22Rv1 (cell line): Measurements from ENCODE around the gene SDE2.

ENCODE experiments used
- H3K27ac ChIP-seq: fragments of 450-650 bp; 2 replicates; pipeline ENCODE4 v1.5.1; 2017
- ZFX ChIP-seq: fragments of 450-650 bp; IDR thresholded peaks from 2 replicates; pipeline ENCODE4 v1.6.1; 2017; ENCODE audit warnings: antibody characterized with exemption, borderline replicate concordance
- TF ChIP-seq, protein P1 (sequence below): fragments of 450-650 bp; IDR thresholded peaks from 2 replicates; pipeline ENCODE4 v1.5.1; 2017; ENCODE audit warnings: mild to moderate bottlenecking

Gene SDE2

DNA sequence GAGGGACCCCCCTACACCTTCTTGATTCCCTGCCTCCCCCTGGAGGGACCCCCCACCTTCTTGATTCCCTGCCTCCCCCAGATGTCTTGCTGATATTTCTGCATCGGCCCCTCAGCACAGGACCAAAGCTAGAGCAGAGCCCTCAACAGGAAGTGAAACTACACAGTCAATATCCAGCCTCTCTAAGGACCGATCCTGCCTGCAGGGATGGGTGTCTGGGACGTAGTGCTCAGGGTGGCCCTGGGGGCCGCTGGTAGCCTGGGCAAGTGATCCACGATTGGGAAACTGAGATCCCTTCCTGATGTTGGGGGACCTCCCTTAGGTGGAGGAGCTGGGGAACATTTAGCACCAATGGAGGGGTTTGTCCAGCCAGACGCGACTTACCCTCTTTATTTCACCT is 54.2 kb downstream of the SDE2 start:
- no peak for TF ChIP-seq ZFX
- TF ChIP-seq, protein P1, sequence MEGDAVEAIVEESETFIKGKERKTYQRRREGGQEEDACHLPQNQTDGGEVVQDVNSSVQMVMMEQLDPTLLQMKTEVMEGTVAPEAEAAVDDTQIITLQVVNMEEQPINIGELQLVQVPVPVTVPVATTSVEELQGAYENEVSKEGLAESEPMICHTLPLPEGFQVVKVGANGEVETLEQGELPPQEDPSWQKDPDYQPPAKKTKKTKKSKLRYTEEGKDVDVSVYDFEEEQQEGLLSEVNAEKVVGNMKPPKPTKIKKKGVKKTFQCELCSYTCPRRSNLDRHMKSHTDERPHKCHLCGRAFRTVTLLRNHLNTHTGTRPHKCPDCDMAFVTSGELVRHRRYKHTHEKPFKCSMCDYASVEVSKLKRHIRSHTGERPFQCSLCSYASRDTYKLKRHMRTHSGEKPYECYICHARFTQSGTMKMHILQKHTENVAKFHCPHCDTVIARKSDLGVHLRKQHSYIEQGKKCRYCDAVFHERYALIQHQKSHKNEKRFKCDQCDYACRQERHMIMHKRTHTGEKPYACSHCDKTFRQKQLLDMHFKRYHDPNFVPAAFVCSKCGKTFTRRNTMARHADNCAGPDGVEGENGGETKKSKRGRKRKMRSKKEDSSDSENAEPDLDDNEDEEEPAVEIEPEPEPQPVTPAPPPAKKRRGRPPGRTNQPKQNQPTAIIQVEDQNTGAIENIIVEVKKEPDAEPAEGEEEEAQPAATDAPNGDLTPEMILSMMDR = no peak
- no peak overlapping the region for H3K27ac ChIP-seq

DNA sequence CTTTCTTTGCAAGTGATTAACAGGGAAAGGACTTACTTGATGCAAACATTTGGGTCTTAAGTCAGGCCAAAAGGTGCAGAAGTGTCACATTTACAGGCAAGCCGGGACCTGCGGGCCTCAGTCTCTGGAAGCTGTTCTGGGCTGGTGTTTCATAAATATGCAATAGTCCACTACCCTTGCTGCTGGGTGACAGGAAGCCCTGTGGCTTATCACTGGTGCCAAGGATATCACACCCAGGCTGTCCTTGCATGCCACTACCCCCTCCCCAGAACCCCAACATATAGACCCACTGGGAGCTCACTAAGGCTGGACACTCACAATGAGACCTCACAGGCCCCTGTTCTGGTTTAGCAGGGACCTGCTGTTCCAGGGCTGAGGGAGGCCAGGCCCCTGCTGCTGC is 54.8 kb downstream of the SDE2 start:
- TF ChIP-seq ZFX = no peak
- TF ChIP-seq, protein P1 = no peak
- H3K27ac ChIP-seq = no peak overlapping the region

DNA sequence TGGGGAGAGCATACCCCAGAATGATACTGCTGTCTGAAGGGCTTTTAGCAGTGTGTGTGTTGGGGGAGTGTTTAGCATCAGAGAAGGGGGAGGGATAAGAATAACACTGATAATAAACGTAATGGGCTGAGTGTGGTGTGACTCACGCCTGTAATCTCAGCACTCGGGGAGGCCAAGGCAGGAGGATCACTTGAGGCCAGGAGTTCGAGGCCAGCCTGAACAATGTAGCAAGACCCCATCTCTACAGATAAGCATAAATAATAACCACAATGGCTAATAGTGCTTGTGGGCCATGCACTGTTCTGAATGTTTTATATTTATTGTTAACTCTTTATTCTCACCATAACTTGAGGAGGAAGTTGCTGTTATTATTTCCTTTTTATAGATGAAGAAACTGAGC is 55.6 kb downstream of the SDE2 start:
- no peak for TF ChIP-seq ZFX
- TF ChIP-seq, protein P1 = no peak
- no peak overlapping the region for H3K27ac ChIP-seq

DNA sequence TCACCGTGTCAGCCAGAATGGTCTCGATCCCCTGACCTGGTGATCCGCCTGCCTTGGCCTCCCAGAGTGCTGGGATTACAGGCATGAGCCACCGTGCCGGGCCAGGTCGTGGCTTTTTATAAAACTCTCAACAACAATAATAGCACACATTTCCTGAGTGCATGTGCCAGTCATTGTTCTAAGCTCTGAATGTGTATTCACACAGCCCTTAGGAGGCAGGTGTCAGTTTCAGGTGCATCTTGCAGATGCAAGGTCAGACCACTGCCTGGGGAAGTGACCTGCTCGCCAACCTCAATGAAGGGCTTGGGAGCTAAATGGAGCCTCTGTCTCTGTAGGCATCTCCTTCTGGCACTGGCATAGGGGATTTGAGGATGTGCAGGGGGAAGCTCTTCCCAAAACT is 56.6 kb downstream of the SDE2 start:
- TF ChIP-seq, protein P1 = no peak
- TF ChIP-seq ZFX = no peak
- H3K27ac ChIP-seq = no peak overlapping the region

DNA sequence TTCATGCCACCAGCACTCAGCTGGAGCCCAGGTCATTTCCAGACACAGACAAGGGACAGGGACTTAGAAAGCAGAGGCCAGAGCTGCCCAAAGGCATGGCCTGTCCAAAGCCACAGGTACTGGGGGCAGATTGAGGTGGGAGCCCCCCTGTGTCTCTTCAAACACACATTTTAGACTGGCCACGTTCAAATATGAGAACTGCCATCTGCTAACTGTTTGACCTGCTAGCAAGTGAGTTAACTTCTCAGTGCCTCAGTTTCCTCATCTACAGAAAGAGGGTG is 57.3 kb downstream of the SDE2 start:
- no peak for TF ChIP-seq ZFX
- TF ChIP-seq, protein P1 = no peak
- H3K27ac ChIP-seq = no peak overlapping the region

DNA sequence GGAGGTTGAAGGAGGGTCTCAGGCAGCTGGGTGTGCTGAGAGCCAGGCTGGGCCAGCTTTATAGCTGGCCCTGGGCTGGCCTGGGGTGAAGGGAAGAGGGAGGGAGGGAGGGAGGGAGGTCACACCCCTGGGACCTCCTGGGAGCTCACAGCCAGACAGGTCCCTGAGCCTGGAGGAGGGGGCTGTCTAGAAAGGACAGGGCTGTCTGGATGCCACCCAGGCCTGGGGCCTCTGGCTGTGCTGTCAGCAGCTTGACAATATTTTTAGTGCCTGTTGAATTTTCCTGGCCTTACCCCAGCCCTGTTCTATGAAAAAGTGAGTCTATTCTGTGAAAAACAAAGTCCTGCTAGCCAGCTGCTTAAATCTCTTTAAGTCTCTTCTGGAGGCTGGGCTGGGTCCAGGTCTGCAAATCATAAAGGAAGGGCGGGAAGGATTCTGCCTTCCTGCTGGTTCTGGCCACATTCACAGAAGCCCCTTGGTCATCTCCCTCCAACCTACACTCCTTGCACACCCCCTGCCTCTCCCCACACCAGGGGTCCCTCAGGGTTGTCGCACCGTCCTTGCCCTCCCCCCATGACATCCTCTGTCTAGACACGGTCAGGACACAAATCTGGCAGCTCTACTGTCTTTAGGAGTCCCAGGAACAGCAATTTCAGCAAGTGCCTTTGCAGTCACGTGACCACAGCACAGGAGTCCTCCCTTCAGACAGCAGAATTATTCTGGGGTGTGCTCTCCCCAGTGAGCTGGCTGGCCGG is 57.8 kb downstream of the SDE2 start, which contains the start of gene LEFTY2:
Gene LEFTY2 (minus strand): TSS at position 34 of the 755 bp plus-strand sequence. CDS start 80 bp downstream, outside the sequence.
- no peak within 1 kb of the TSS for H3K27ac ChIP-seq

More for the DNA sequence above, 57.8 kb downstream of the SDE2 start, which contains the start of gene LEFTY2:
- TF ChIP-seq, protein P1 = no peak
- TF ChIP-seq ZFX = no peak
